Dedifferentiated amniotic fluid mesenchymal stem cell (primary cell): ENCODE measurements around the gene YTHDF1.
"Not testable (repeated sequence)": the region's sequence is repeated elsewhere in the genome, so short reads cannot be mapped to it uniquely, and the experiment has no call there.

Source experiments
- DNase-seq: peaks from one replicate; pipeline ENCODE4 v3.0.0-alpha.2; 2016; ENCODE audit errors: extremely low spot score

The YTHDF1 gene

DNA sequence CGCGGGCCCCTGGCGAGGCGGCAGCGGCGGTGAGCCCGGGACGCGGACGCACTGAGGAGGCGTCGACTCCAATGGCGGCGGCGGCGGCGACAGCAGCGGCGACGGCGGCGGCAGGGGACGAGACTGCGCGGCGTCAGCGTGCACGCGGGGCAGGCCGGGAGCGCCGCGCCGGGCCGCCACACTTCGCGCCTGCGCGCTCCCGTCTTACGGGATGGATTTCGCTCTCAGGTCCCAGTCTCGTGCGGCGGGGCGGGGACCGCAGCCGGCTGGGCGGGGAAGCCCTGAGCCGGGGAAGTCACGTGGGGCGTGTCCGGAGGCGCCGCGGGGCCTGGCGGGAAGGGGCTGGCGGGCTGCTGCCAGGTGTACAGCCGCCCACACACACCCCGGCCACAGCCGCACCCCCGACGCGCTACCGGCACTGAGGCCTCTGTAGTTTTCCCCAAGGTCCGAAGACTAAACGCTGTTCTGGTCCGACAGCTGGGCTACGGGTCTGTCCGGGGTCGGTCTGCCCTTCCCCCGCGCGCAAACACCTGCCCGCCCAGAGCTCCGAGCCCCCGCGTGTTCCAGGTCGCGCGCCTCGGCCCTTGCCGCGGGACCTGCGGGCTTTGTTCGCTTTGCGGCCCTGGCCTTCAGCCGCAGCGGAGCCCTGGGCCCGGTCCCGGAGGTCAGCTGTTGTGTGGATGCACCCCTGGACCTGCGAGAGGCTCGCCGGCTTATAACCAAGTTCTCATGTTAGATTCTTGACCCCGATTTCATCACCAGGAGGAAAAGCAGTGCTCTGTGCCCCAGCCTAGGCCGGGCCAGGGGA lies at the start of gene YTHDF1:
TSS of gene YTHDF1 (minus strand) at position 91 of the 808 bp plus-strand sequence. CDS start 239 bp downstream, outside the sequence.
- peak; percentile 90 for DNase-seq

DNA sequence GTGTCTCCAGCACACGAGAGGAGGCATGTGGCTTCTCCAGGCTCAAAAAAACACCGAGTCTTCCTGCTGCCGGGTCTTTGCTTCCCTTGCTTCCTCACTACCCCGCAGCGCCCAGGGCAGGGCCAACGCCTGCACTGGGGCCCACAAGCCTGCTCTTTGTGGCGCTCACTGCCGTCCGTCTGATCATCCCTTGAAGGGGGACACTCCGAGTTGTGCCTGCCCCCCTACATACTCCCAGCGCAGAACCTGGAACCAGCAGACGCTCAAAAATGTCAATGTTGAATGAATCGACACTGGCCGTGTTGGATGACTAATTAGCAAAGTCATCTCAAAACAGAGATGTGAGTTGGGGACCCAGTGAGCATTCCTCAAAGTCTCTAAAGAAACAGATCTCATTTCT lies 48.6 kb upstream of the YTHDF1 start:
- DNase-seq: no peak

DNA sequence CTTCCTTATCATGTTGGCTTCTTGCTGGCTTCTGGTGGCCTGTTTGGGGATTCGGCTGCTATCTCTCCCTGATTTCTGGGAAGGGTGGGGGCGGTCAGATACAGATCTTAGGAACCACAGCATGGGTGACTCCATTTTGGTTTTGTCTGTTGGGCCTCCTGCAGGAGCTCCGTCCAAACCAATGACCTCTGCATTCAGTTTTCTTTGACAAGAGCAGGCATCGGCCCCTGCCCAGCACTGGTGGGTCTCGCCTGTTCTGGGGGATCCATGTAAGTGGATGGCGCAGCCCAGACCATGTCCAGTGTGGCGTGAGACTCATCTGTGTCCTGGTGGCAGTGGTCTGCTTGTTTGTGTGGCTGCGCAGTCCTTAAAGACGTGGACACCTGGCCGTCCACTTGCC lies 48.1 kb upstream of the YTHDF1 start:
- no peak for DNase-seq

DNA sequence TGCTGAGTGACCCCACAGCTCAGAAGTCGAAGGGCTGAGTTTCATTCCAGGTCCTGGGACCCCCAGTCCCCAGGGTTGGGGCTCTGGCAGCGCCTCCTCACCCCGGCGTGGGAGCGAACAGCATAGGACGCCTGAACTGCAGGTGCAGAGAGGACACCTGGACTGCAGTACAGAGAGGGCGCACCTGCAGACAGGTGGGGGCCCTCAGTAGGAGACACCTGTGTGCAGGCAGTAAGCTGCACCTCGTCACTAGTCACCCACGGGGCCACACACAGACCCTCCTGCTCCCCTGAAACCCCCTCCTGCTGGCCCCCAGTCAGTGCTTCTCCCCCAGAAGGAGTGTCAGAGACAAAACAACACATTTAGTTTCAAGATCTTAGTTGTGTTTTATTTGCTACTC lies 46.9 kb upstream of the YTHDF1 start:
- DNase-seq: no peak

DNA sequence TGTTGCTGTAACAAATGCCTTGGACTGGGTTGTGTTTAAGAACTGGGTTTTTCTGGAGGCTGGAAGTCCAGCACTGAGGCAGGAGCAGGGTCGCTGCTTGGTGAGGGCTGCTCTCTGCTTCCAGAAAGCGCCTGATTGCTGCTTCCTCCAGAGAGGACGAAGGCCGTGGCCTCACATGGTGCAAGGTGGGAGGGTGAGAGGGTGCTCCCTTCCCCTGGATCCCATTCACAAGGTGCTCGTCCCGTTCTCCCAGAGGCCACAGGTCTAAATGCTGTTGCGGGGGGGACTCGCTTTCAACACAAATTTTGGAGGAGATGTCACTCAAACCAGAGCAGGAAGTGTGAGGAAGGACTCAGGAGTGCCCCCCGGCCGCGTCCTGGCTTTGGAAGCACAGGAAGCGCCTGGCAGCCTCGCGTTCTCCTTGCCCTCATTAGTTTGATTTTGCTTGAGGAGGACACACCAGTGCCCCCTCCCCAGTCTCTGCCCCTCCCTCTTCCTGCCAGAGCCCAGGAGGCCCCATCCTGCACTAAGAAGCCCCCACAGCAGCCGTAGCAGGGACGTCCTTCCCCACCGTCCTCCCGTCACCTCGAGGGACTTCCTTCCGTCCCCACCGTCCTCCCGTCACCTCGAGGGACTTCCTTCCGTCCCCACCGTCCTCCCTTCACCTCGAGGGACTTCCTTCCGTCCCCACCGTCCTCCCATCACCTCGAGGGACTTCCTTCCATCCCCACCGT lies 46.0 kb upstream of the YTHDF1 start:
- DNase-seq: no peak

DNA sequence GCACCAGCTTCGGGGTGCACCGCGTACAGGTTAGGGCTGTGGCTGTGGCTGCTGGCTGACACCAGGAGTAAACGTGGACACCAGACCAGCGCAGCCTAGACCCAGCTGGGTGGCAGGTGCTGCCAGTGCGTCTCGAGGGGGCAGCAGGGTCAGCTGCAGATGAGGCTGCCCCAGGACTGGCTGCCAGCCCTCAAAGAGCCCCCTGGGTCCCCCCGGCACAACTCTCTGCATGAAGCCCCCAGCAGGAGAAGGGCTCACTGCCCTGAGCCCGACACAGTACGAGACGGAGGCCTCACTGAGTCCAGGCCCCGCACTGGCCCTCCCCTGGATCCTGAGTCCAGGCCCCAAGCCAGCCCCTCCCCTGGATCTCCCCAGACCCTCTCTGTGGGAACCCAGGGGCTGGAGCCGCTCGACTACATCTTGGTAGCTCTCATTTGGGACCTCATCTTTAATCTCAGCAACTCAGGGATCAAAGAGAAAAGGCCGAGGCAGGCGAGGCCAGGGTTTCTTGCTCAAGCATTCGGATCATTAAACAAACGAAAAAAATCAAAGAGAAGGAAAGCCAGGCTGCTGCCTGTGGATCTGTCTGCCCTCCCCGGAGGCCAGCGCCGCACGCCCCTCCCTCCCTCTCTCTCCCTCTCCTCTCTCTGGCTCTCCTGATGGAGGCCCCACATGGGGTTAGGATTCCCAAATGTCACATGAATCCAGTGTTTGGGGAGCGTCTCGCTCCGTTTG lies 45.3 kb upstream of the YTHDF1 start:
- peak; percentile 17 for DNase-seq

DNA sequence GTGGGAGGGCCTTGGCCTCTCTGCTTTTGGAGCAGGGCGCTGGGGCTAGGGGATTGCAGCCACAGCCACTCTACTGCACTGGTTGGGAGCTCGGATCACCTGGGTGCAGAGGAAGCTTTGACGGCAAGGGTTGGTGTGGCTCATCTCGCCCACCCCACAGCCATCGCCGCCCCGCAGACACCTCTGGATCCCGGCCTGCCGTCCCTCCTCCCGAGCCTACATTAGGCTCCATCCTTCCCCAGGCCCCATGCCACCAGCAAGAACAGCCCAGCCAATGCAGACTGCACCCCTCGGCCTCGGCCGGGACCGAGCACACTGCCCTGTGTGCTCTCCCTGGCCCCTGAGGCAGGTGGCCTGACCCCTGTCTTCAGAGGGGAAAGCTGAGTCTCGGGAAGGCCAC lies 44.6 kb upstream of the YTHDF1 start:
- no peak for DNase-seq

DNA sequence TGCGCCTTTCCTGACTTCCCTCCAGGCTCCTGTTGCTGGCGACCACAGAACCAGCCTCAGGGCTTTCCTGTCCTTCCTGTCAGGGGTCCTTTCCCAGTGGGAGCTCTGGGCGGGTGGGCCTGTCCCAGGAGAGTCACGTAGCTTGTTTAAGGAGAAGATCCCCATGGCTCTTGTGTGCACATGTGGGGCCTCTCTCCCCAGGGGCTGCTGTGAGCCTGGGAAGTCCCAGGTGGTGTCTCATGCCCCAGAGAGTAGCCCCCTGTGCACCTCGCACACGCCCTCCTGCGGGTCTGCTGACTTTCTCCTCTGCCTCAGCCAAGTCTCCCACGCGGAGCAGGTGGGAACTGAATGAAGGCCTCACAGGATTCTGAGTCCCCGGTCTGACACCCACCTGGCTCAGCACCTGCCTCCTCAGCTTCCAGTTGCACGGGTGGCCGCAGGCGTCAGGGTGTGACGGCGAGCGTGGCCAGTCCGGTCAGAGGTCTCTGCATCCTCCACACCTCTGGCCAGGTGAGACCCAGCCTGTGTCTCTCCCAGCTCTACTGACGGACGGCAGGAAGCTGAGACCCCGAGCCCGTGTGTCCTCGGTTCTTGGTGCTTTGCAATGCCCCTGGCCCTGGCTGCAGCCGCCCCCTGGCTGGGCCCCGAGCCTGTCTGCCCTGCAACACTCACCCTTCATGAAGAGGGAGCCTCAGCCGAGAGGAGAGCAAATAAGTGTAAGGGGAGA lies 44.0 kb upstream of the YTHDF1 start:
- no peak for DNase-seq

DNA sequence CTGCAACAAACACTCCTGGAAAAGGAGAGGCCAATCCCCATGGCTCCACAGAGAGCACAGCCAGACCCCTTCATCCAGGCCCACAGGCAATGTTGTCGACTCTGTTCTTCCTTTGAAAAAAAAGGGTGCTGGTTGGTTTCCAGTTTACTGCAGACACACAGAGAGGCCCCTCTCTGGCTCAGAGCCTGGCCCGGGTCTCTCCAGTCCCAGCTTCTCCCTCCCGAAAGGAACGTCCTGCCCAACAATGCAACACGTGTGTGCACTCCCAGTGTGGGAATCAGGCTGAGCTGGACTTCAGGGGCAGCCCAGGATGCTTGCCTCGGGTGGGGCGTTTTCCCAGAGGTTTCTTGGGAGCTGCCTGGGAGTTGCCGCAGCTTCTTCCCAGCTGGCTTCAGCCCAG lies 42.9 kb upstream of the YTHDF1 start:
- no peak for DNase-seq

DNA sequence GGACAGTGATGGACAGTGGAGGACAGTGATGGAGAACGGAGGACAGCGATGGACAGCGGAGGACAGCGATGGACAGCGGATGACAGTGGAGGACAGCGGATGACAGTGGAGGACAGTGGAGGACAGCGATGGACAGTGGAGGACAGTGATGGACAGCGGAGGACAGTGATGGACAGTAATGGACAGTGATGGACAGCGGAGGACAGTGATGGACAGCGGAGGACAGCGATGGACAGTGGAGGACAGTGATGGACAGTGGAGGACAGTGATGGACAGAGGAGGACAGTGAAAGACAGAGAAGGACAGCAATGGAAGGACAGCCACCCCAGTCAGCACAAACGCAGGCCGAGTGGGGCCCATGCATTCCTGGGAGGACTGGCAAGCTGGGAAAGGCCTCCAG lies 41.7 kb upstream of the YTHDF1 start:
- DNase-seq: no peak

DNA sequence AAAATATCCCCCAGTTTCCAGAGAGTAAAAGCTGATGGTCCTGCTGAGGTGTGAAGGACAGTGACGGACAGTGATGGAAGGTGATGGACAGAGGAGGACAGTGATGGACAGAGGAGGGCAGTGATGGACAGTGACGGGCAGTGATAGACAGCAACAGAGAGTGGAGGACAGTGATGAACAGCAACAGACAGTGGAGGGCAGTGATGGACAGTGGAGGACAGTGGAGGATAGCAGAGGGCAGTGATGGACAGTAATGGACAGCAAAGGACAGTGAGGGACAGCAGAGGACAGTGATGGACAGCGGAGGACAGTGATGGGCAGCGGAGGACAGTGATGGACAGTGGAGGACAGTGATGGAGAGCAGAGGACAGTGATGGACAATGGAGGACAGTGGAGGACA lies 41.0 kb upstream of the YTHDF1 start:
- DNase-seq: no peak

DNA sequence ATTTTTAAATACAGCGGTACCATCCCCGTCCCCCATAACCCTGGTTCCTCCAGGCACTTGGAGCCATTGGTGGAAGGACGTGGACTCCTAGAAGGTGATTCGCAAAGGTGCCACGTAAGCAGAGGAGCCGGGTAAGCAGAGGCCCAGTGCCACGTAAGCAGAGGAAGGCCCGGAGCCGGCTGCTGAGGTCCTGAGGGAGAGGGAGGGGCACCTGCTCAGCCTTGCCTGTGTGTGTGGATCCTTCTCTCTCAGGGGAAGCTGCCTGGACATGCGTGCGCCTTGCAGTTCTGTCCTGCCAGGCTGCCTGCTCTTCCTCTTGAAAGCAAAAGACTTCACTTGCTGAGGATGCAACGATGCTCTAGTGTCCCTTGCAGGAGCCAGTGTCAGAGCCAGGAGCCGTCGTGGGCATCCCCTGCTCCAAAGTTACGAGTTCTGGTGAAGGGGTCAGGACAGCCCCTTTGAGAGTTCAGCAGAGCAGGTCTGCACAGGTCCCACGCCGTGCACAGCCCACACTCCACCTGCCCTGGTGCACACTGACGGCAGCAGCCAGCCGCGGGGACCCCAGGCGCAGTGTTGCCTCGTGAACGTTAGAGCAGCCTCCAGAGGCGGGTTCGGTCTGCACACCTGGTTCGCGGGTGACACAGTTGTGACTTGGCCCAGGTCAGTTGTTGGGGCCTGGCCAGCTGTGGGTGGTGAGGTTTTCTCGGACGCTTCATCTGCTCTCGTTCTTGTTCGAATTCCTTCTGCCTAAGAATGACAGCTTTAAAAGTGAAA lies 40.2 kb upstream of the YTHDF1 start:
- no peak for DNase-seq

DNA sequence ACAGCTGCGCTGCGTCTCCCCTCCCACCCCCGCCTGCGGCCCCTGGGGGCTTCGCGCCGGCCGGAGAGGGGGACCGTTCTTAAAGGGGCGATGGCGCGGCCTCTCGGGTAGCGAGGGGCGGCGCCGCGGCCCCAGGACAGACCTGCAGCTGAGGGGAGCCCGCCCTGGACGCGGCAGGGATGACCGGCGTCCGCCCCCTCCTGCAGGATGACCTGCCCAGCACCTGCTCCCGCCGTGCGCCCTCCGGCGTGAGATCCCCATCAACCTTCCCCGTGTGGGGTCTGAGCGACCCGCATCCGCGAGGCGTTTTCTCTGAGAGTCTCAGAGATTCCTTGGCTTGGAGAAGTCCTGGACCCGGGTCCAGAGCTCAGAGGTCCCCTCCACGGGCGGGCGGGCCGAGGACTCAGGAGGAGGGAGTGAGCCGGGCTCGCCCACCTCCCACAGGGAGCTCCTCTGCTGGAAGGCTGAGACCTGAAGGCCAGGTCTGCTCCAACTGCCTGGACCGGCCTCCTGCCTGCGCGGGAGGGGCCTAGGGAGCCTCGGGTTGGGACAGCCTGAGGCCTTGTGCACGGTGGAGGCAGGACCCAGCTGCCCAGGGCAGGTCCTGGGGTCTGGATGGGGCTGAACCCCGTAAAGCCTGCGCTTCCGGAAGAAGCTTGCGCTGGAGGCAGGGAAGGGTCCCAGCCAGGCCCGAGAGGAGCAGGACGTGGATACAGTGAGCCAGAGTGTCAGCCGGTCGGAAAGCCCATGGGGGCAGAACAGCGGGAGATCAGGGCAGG lies 38.9 kb upstream of the YTHDF1 start:
- DNase-seq: no peak

DNA sequence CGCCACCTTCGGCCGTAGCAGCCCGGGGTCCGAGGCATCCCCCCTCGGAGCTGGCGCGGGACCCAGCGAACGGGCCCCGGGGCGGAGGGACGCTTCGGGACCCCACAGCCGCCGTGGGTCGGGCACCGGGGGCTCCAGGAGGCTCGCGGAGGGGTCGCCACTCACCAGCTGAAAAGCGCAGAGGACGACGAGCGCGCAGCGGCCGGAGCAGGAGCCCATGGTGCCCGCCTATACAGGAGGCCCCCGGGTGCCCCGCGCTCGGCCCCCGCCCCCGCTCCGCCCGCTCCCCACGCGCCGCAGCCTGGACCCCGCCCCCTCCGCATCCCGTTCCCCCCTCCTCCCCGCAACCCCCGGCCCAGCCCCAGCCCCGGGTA lies 38.3 kb upstream of the YTHDF1 start, which contains the start of gene NKAIN4:
TSS of gene NKAIN4 (minus strand) at position 232 of the 374 bp plus-strand sequence. CDS start at position 219, 13 bp downstream.
- DNase-seq: no peak

DNA sequence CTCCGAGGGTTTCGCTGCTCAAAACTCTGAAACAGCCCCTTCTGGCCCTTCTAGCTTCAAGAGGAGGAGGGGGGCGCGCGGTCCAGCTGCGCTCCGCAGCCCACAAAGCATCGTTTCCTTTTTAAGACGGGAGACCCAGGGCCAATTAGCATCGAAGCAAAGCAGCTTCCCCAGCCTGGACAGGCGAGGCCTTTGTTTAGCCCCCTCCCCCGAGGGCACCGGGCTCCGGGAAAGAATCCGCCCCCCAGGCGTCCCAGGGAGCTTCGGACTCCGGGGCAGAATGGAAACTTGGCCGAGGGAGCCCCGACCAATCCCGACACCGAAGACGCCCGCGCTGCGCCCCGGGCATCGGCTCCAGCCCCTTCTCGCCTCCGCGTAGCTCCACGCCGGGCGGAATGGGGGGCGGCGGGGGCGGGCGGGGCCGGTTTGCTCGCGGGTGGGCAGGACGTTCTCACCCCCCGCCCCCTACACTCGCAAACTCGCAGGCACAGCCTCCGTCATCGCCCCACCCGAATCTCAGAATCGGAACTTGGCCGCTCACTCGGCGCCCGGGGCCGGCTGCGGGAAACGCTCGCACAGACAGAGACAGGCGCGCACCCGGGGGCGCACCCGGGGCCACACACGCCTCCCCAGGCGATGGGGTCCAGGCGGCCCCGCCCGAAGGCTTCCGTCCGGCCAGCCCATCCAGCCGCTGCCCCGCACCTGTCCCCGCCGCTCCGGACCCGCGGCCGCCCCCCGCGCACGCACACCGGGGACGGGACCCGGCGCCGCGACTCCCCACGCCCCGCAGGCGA lies 37.7 kb upstream of the YTHDF1 start:
- DNase-seq: no peak

DNA sequence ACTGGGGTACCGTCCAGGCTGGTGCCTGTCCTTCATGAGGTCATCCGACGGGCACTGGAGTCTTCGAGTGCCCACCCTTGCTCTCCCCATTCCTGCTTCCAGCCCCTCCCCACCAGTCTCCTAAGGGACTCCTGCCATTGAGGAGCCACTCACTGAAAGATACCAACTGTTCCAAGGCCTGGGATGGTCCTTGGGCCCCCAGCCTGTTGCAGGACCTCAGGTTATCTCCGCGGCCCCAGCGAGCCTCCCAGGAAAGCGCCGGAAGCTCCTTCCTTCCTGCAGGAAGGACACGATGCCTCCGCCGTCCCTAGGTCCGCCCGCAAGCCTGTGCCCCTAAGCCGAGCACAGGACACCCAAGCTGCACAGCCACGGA lies 37.1 kb upstream of the YTHDF1 start:
- no peak for DNase-seq

DNA sequence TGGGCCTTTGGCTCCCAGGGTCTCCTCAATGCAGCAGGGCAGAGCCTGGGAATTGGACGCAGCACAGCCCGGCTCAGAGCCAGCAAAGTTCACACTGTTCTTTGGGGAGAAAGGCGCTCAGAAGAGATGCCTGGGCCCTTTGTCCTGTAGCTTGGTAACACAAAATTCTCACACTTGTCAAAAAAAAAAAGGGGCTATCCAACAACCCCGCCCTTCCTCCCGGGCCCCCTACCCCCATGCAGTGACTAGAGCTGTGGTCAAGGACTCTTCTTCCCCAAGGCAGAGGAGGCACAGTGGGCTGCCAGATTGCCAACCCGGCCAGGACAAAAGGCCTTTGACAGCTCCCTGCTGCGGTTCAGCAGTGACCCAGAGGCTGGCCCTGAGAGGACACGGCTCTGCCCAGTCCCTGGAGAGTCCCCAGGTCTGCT lies 36.4 kb upstream of the YTHDF1 start:
- DNase-seq: no peak

DNA sequence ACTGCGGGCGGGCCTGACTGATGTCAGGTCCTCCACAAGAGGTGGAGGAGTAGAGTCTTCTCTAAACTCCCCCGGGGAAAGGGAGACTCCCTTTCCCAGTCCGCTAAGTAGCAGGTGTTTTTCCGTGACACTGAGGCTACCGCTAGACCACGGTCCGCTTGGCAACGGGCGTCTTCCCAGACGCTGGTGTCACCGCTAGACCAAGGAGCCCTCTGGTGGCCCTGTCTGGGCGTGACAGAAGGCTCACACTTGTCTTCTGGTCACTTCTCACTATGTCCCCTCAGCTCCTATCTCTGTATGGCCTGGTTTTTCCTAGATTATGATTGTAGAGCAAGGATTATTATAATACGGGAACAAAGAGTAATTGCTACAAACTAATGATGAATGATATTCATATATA lies 35.4 kb upstream of the YTHDF1 start:
- DNase-seq: not testable (repeated sequence)

DNA sequence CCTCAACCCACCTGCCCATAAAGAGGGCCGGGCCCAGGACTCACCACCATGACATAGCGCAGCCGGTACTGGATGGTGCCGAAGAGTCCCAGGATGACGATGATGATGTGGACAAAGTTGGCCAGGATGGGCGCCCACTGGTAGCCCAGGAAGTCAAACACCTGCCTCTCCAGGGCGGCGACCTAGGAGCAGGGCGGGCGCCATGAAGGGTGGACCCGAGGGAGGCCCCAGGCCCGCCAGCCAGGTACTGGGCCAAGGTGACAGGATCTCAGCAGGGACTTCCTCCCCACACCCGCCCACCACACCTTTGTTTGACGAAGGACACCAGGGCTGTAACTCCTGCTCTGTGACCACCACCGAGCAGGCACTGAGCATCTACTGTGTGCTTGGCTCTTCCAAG lies 34.0 kb upstream of the YTHDF1 start:
- no peak for DNase-seq
